Middle frontal gyrus (tissue), 1 donor: ENCODE results near the gene GNL2.

ENCODE experiments used
- DNase-seq: peaks from one replicate; pipeline ENCODE4 v3.0.0-alpha.2; 2015; ENCODE audit warnings: low spot score; ENCODE audit errors: extremely low spot score

Gene GNL2

DNA sequence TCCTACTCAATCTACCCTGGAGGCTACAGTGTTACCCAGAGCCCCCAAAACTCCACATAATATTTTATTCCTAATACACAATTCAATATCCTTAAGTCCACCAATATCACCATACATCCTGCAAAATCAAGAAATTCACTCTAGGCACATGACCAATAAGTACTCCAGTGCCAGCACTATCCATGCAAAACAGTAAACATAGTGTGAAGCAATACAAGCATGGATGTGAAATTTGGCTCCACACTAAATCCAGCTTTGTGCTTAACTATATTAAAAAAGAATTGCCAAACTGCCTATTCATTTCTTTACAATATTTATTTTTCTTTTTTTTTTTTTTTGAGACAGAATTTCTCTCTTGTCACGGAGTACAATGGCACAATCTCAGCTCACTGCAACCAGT is 78.2 kb downstream of the GNL2 start:
- no peak for DNase-seq
